MM.1S (cell line): Measurements from ENCODE around the gene PEAR1.

Source experiments
- DNase-seq: peaks from one replicate; pipeline ENCODE4 v3.0.0-alpha.2; 2015
- H2AFZ ChIP-seq: fragments of 300-600 bp; sonication (generic); 2 replicates; pipeline ENCODE4 v1.6.0; 2016; ENCODE audit warnings: antibody characterized with exemption, low read length
- H3F3A ChIP-seq: fragments of 300-600 bp; sonication (generic); 2 replicates; pipeline ENCODE4 v1.6.1; 2016; ENCODE audit warnings: mild to moderate bottlenecking, antibody characterized with exemption, low read length, moderate library complexity, mixed read lengths; ENCODE audit not compliant: insufficient read depth
- H3K27ac ChIP-seq: fragments of 300-600 bp; sonication (generic); 2 replicates; pipeline ENCODE4 v1.5.1; 2016; ENCODE audit warnings: mild to moderate bottlenecking, low read length
- H3K27me3 ChIP-seq: fragments of 300-600 bp; sonication (generic); replicated peaks from 2 replicates; pipeline ENCODE4 v1.6.0; 2016; ENCODE audit warnings: low read length; ENCODE audit not compliant: insufficient read depth
- H3K36me3 ChIP-seq: fragments of 300-600 bp; sonication (generic); replicated peaks from 2 replicates; pipeline ENCODE4 v1.6.1; 2016; ENCODE audit warnings: mild to moderate bottlenecking, low read length, mixed read lengths; ENCODE audit not compliant: insufficient read depth
- H3K4me1 ChIP-seq: fragments of 300-600 bp; sonication (generic); 2 replicates; pipeline ENCODE4 v1.6.1; 2016; ENCODE audit warnings: low read length, mixed read lengths
- H3K4me2 ChIP-seq: fragments of 300-600 bp; sonication (generic); 2 replicates; pipeline ENCODE4 v1.6.0; 2016; ENCODE audit warnings: low read depth, low read length
- H3K4me3 ChIP-seq: fragments of 300-600 bp; sonication (generic); 2 replicates; pipeline ENCODE4 v1.5.1; 2016; ENCODE audit warnings: low read length, mixed read lengths
- H3K79me2 ChIP-seq: fragments of 300-600 bp; sonication (generic); 2 replicates; pipeline ENCODE4 v1.6.1; 2016; ENCODE audit warnings: mixed run types, low read length, mixed read lengths
- H3K9ac ChIP-seq: fragments of 300-600 bp; sonication (generic); 2 replicates; pipeline ENCODE4 v1.6.1; 2016; ENCODE audit warnings: low read length, mixed read lengths
- H3K9me2 ChIP-seq: fragments of 300-600 bp; sonication (generic); replicated peaks from 2 replicates; pipeline ENCODE4 v1.6.1; 2016; ENCODE audit warnings: mild to moderate bottlenecking, low read length, mixed read lengths; ENCODE audit not compliant: insufficient read depth
- H3K9me3 ChIP-seq: fragments of 300-600 bp; sonication (generic); replicated peaks from 2 replicates; pipeline ENCODE4 v1.6.1; 2016; ENCODE audit warnings: mild to moderate bottlenecking, low read length, mixed read lengths; ENCODE audit not compliant: insufficient read depth
- H4K20me1 ChIP-seq: fragments of 300-600 bp; sonication (generic); 2 replicates; pipeline ENCODE4 v1.6.1; 2016; ENCODE audit warnings: mild to moderate bottlenecking, low read length, moderate library complexity, mixed read lengths; ENCODE audit not compliant: insufficient read depth
- EZH2 ChIP-seq: fragments of 300-600 bp; sonication (generic); optimal IDR thresholded peaks from 2 replicates; pipeline ENCODE3; 2017; ENCODE audit warnings: low read depth, mild to moderate bottlenecking, antibody characterized with exemption, low read length, mixed read lengths
- EZH2phosphoT487 ChIP-seq: fragments of 300-600 bp; sonication (generic); IDR thresholded peaks from 2 replicates; pipeline ENCODE4 v1.6.1; 2018; ENCODE audit warnings: antibody characterized with exemption, low read length
- TF ChIP-seq, protein P1 (sequence below): fragments of 300-600 bp; sonication (generic); IDR thresholded peaks from 2 replicates; pipeline ENCODE4 v1.5.1; 2016; ENCODE audit warnings: antibody characterized with exemption, low read length, mixed read lengths

The PEAR1 gene

DNA sequence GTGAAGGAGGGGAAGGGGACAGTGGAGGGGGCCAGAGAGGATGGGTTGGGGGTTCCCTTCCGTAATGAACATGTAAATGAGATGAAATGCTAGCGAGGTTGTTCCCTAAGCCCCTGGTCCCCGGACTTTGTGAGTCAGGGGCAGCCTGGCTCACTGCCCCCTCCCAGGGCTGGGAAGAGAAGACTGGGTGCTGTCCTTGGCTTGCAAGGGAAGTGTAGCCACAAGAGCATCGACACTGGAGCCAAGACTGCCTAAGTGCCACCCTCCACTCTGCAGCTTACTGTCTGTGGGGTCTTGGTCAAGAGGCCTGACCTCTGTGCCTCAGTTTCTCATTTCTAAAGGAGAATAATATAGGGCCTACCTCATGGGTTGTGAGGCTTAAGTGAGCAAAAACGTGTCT is 483 bp downstream of the PEAR1 start:
- no peaks in the 10 kb centered on the region for H3K36me3 ChIP-seq
- H3K79me2 ChIP-seq: no peaks in the 10 kb centered on the region
- no peak overlapping the region for H3K27ac ChIP-seq
- no peak for DNase-seq
- TF ChIP-seq EZH2: no peak
- TF ChIP-seq, protein P1, sequence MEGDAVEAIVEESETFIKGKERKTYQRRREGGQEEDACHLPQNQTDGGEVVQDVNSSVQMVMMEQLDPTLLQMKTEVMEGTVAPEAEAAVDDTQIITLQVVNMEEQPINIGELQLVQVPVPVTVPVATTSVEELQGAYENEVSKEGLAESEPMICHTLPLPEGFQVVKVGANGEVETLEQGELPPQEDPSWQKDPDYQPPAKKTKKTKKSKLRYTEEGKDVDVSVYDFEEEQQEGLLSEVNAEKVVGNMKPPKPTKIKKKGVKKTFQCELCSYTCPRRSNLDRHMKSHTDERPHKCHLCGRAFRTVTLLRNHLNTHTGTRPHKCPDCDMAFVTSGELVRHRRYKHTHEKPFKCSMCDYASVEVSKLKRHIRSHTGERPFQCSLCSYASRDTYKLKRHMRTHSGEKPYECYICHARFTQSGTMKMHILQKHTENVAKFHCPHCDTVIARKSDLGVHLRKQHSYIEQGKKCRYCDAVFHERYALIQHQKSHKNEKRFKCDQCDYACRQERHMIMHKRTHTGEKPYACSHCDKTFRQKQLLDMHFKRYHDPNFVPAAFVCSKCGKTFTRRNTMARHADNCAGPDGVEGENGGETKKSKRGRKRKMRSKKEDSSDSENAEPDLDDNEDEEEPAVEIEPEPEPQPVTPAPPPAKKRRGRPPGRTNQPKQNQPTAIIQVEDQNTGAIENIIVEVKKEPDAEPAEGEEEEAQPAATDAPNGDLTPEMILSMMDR: no peak
- no peak for TF ChIP-seq EZH2phosphoT487
- no peak overlapping the region for H3K9ac ChIP-seq
- no peaks in the 10 kb centered on the region for H3K9me3 ChIP-seq
- no peak overlapping the region for H3K4me2 ChIP-seq
- no peaks in the 10 kb centered on the region for H3F3A ChIP-seq
- peaks cover 81% of the 10 kb centered on the region for H3K27me3 ChIP-seq
- no peak overlapping the region for H3K4me3 ChIP-seq
- H3K9me2 ChIP-seq: no peaks in the 10 kb centered on the region
- no peaks in the 10 kb centered on the region for H4K20me1 ChIP-seq
- H2AFZ ChIP-seq: no peak overlapping the region
- H3K4me1 ChIP-seq: 0 out of 2 replicates have a peak, but pooled peaks cover 3% of the 10 kb centered on the region

- Histone ChIP-seq H3K36me3 (no peaks in the 10 kb centered on the region), H3K9ac (no peak overlapping the region), H3K27ac (no peak overlapping the region), H3K4me2 (no peak overlapping the region), H3K4me3 (no peak overlapping the region), H3K4me1 (0 out of 2 replicates have a peak, but pooled peaks cover 3% of the 10 kb centered on the region), H3K79me2 (no peaks in the 10 kb centered on the region), H2AFZ (no peak overlapping the region), H4K20me1 (no peaks in the 10 kb centered on the region), H3K9me2 (no peaks in the 10 kb centered on the region), H3K9me3 (no peaks in the 10 kb centered on the region), H3F3A (no peaks in the 10 kb centered on the region), H3K27me3 (peaks cover 90% of the 10 kb centered on the region)
- DNase-seq: no peak
- TF ChIP-seq, protein P1: no peak
- TF ChIP-seq EZH2 (no peak), EZH2phosphoT487 (no peak)
These were observed 1.4 kb downstream of the PEAR1 start for GRCh38 chr1:156894711-156895454.

DNA sequence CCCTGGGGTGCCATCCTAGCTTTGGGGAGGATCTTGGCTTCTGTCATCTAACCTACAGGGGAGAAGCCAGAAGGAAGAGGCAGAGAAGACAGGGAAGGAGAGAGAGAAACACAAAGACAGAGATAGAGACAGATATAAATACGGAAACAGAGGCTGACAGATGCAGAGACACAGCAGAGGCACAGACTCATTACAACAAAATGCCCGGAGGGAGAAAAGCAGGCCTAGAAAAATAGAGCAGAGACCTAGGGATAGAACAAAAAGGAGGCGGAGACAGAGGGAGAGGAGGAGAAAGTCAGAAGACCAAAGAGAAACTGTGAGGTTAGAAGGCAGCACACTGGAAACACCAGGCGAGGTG is 1.9 kb downstream of the PEAR1 start:
- H3F3A ChIP-seq: no peaks in the 10 kb centered on the region
- no peak overlapping the region for H3K9ac ChIP-seq
- no peak overlapping the region for H3K4me3 ChIP-seq
- no peak overlapping the region for H3K27ac ChIP-seq
- no peaks in the 10 kb centered on the region for H3K36me3 ChIP-seq
- H3K4me1 ChIP-seq: 0 out of 2 replicates have a peak, but pooled peaks cover 3% of the 10 kb centered on the region
- H4K20me1 ChIP-seq: no peaks in the 10 kb centered on the region
- H3K9me2 ChIP-seq: no peaks in the 10 kb centered on the region
- no peak for DNase-seq
- TF ChIP-seq, protein P1: no peak
- peaks cover 95% of the 10 kb centered on the region for H3K27me3 ChIP-seq
- no peak overlapping the region for H2AFZ ChIP-seq
- no peaks in the 10 kb centered on the region for H3K79me2 ChIP-seq
- H3K9me3 ChIP-seq: no peaks in the 10 kb centered on the region
- H3K4me2 ChIP-seq: no peak overlapping the region
